NCI-H2081 (cell line): ENCODE measurements around the gene CDC6.

Experiments
- DNase-seq, 2 experiments: peaks; one replicate each; lab custom pipeline; 2025; lab: John Stamatoyannopoulos, UW

The CDC6 gene

DNA sequence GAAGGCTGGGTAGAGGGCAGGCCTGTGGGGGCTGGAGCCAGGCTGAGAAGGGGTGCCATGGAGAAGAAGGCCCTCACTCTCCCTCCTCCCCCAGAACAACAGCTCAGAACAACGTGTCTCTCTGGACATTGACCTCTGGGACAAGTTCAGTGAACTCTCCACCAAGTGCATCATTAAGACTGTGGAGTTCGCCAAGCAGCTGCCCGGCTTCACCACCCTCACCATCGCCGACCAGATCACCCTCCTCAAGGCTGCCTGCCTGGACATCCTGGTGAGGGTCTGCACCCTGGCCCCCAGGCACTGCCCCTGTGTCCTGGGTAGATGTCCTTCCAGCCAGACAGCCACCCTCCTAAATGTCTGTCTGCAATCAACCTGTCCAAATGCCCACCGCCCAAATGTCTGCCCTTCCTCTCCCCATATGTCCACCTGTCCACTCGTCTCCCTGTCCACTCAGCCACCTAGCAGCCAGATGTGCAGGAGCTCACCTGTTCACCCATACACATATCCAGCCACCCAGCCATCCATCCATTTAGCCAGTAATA lies 64.6 kb downstream of the CDC6 start:
- DNase-seq, result no peak

GRCh38 chr17:40352779-40353394 lies 65.2 kb downstream of the CDC6 start:
- DNase-seq, result no peak
